A673 (cell line): ENCODE measurements around the gene MRPS18A. TPM values are rescaled to one million over a fixed set of nuclear protein-coding genes. Genes with fewer than 3 reads are reported as not detected.

Experiments
- BruUV-seq: library from RNA; stranded (reverse); fragments of 400-500 nt; replicated peaks from 2 replicates; lab custom pipeline; 2021; lab: Mats Ljungman, UMichigan
- CTCF ChIA-PET: fragments of 300-600 bp; sonication (Branson Sonifier 250); formaldehyde crosslinking; loops from one replicate; lab custom pipeline; 2022; ENCODE audit warnings: antibody characterized with exemption; lab: Charles Lee
- POLR2A ChIA-PET: fragments of 300-600 bp; sonication (Branson Sonifier 250); formaldehyde crosslinking; loops from one replicate; lab custom pipeline; 2022; ENCODE audit warnings: antibody characterized with exemption; ENCODE audit not compliant: low non-redundant PET; lab: Charles Lee
- DNase-seq: peaks from one replicate; pipeline ENCODE4 v3.0.0-alpha.2; 2015; ENCODE audit warnings: low spot score
- H3K27ac ChIP-seq: fragments of 200-600 bp; sonication (generic); 2 replicates; pipeline ENCODE4 v1.5.1; 2016; ENCODE audit warnings: mixed run types, low read depth, mild to moderate bottlenecking, mixed read lengths, antibody characterized with exemption, low read length; ENCODE audit not compliant: poor library complexity, severe bottlenecking
- H3K27me3 ChIP-seq: fragments of 200-600 bp; sonication (generic); replicated peaks from 2 replicates; pipeline ENCODE4 v1.6.1; 2017; ENCODE audit warnings: mixed run types, low read depth, mild to moderate bottlenecking, mixed read lengths, antibody characterized with exemption, low read length; ENCODE audit not compliant: insufficient read depth, poor library complexity
- H3K36me3 ChIP-seq: fragments of 200-600 bp; sonication (generic); 2 replicates; pipeline ENCODE4 v1.6.1; 2016; ENCODE audit warnings: mixed run types, mild to moderate bottlenecking, mixed read lengths, antibody characterized with exemption, low read length; ENCODE audit not compliant: insufficient read depth, poor library complexity, severe bottlenecking
- H3K4me1 ChIP-seq: fragments of 200-600 bp; sonication (generic); 2 replicates; pipeline ENCODE4 v1.6.1; 2017; ENCODE audit warnings: mixed run types, mild to moderate bottlenecking, mixed read lengths, antibody characterized with exemption, low read length; ENCODE audit not compliant: insufficient read depth, poor library complexity, severe bottlenecking
- H3K4me3 ChIP-seq: fragments of 200-600 bp; sonication (generic); 2 replicates; pipeline ENCODE4 v1.5.1; 2016; ENCODE audit warnings: low read depth, mixed run types, mild to moderate bottlenecking, mixed read lengths, low read length; ENCODE audit not compliant: poor library complexity, severe bottlenecking
- H3K9me3 ChIP-seq: fragments of 200-600 bp; sonication (generic); 2 replicates; pipeline ENCODE4 v1.6.1; 2016; ENCODE audit warnings: mixed run types, low read depth, mild to moderate bottlenecking, mixed read lengths, antibody characterized with exemption, low read length; ENCODE audit not compliant: poor library complexity, severe bottlenecking
- EZH2 ChIP-seq: fragments of 200-600 bp; sonication (generic); IDR thresholded peaks from 2 replicates; pipeline ENCODE4 v1.6.1; 2017; ENCODE audit warnings: borderline replicate concordance, low read depth, mild to moderate bottlenecking, mixed read lengths, antibody characterized with exemption, low read length; ENCODE audit not compliant: poor library complexity, severe bottlenecking
- intact Hi-C: fragments of 100-400 bp; cut with micrococcal nuclease; formaldehyde crosslinking; loops from one replicate; pipeline ENCODE4 v1.10.0; 2022; ENCODE audit not compliant: unreplicated experiment
- total RNA-seq: library from RNA; stranded (reverse); gene quantifications from 2 replicates; pipeline ENCODE4 v1.2.3, GENCODE V29; 2021
- TF ChIP-seq, protein P1 (sequence below): fragments of 300-800, 200-600 bp; sonication (generic); conservative IDR thresholded peaks from 2 replicates; pipeline ENCODE4 v1.5.1; 2017; ENCODE audit warnings: low read depth, mild to moderate bottlenecking, antibody characterized with exemption, low read length, moderate library complexity, mixed read lengths

The MRPS18A gene
- total RNA-seq, 1 experiment from 2014 or later = 64.6 TPM

DNA sequence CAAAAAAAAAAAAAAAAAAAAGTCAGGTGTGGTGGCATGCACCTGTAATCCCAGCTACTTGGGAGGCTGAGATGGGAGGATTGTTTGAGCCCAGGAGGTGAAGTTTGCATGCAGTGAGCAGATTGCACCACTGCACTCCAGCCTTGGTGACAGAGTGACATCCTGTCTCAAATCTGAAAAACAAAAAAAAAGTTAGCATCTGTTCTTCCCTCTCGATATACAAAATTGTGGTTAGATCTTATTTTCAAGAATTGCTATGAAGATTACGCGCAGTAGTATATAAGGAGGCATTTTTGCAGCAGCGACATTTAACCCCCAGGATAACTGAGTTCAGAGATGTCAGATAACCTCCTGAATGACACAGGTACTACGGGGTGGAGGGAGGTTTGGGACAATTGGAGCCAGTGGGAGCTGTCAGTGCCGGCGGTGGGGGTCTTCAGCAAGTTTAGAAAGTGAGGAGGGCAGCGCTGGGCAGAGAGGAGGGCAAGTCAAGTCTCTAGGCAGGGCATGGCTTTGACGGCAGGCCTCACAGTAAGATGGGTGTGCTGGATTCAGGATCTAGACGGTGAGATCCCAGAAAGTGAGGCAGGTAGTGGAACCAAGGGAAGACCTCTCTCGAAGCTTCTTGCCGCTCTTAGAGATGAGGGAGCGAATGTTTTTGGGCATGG, 26.2 kb upstream of the MRPS18A start:
- Histone ChIP-seq H3K9me3 (no peaks in the 10 kb centered on the region), H3K27ac (peak overlapping the region; percentile 74), H3K4me1 (peaks cover 47% of the 10 kb centered on the region), H3K36me3 (no peaks in the 10 kb centered on the region), H3K4me3 (no peak overlapping the region), H3K27me3 (no peaks in the 10 kb centered on the region)
- TF ChIP-seq EZH2 = no peak
- TF ChIP-seq, protein P1, sequence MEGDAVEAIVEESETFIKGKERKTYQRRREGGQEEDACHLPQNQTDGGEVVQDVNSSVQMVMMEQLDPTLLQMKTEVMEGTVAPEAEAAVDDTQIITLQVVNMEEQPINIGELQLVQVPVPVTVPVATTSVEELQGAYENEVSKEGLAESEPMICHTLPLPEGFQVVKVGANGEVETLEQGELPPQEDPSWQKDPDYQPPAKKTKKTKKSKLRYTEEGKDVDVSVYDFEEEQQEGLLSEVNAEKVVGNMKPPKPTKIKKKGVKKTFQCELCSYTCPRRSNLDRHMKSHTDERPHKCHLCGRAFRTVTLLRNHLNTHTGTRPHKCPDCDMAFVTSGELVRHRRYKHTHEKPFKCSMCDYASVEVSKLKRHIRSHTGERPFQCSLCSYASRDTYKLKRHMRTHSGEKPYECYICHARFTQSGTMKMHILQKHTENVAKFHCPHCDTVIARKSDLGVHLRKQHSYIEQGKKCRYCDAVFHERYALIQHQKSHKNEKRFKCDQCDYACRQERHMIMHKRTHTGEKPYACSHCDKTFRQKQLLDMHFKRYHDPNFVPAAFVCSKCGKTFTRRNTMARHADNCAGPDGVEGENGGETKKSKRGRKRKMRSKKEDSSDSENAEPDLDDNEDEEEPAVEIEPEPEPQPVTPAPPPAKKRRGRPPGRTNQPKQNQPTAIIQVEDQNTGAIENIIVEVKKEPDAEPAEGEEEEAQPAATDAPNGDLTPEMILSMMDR = no peak
- intact Hi-C loops = no loop called here
- no peak for DNase-seq
- no TSS peak for BruUV-seq
- POLR2A ChIA-PET = interaction anchor here (0.6 to 0.7 kb wide), 2 partner anchors 9 to 11 kb away, joined by 4 to 13 read pairs; no protein-coding TSS in a partner anchor
- CTCF ChIA-PET = no interaction called here

DNA sequence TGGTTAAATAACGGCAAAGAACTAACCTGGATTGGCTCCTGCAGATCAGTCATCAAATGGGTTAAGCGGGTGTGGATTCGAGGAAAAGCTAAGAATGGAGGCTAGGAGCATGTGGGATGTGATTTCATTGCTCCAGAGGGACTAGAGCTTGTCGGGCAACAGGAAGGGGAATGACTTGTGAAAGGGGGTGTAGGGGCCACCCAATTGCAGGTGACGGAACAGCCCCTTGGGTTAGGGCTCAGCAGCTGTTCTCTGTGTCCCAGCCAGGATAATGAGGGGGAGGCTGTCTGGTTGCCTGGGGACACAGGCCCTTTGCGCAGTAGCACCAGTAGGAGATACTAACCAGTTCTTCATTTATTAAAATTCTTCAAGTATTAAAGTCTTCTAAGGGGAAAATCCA, 25.0 kb upstream of the MRPS18A start:
- DNase-seq = no peak
- Histone ChIP-seq H3K27me3 (no peaks in the 10 kb centered on the region), H3K4me3 (no peak overlapping the region), H3K36me3 (no peaks in the 10 kb centered on the region), H3K27ac (no peak overlapping the region), H3K4me1 (peaks cover 47% of the 10 kb centered on the region), H3K9me3 (no peaks in the 10 kb centered on the region)
- ChIA-PET POLR2A (no interaction called here), CTCF (interaction anchor here (0.7 kb wide), 2 partner anchors 45 to 51 kb away, joined by 3 to 5 read pairs; no protein-coding TSS in a partner anchor)
- BruUV-seq = no TSS peak
- intact Hi-C loops = no loop called here
- no peak for TF ChIP-seq EZH2
- TF ChIP-seq, protein P1 = no peak

DNA sequence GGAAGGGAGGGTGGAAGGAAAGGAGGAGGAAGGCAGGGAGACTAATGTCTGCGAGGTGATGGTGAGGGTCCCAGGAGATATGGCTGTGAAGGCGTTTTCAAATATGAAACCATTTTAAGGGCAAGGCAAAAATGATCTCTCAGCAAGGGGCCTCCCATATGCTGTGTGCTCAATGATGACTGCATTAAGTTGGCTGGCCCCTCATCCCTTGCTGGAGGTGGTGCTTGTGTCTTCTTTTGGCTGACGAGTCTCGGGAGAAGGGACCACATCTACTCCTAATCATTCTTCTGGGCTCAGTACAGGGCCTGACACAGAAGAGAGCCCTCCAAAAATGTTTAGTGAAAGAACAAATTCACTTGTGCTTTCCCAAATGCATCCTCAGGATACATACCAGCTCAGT, 23.0 kb upstream of the MRPS18A start:
- Histone ChIP-seq H3K36me3 (no peaks in the 10 kb centered on the region), H3K27ac (no peak overlapping the region), H3K4me3 (no peak overlapping the region), H3K9me3 (no peaks in the 10 kb centered on the region), H3K4me1 (peaks cover 39% of the 10 kb centered on the region), H3K27me3 (no peaks in the 10 kb centered on the region)
- ChIA-PET POLR2A (no interaction called here), CTCF (no interaction called here)
- intact Hi-C loops = no loop called here
- DNase-seq = no peak
- TF ChIP-seq, protein P1 = no peak
- no peak for TF ChIP-seq EZH2
- no TSS peak for BruUV-seq
